Naive thymus-derived CD4-positive, alpha-beta T cell (primary cell): ENCODE results near the gene ST6GALNAC3. TPM values are rescaled to one million over a fixed set of nuclear protein-coding genes. Genes with fewer than 3 reads are reported as not detected.
"Not testable (repeated sequence)": the region's sequence is repeated elsewhere in the genome, so short reads cannot be mapped to it uniquely, and the experiment has no call there.

Experiments
- ATAC-seq: fragments of 150-1000 bp; cut with Tn5 transposase; 2 replicates; pipeline ENCODE4 v1.10.0; 2021; ENCODE audit warnings: mild to moderate bottlenecking, moderate library complexity
- CTCF ChIA-PET: fragments of 350-600 bp; sonication (Branson Sonifier 250); formaldehyde crosslinking; loops from one replicate; lab custom pipeline; 2021; ENCODE audit warnings: antibody characterized with exemption; lab: Charles Lee
- POLR2A ChIA-PET: fragments of 350-600 bp; sonication (Branson Sonifier 250); formaldehyde crosslinking; loops from one replicate; lab custom pipeline; 2021; ENCODE audit warnings: antibody characterized with exemption, inconsistent platforms; lab: Charles Lee
- DNase-seq, 9 donors: peaks; one replicate each; pipeline versions ENCODE4 v3.0.0 to v3.0.0-alpha.2; 2020 to 2022; ENCODE audit warnings: mixed read lengths in 1 of 9
- H3K27ac ChIP-seq: one replicate; pipeline ENCODE4 v1.7.0; 2013; ENCODE audit warnings: mild to moderate bottlenecking, low read depth, low read length, moderate library complexity
- H3K27me3 ChIP-seq, 2 donors: one replicate each; pipeline ENCODE4 v1.7.0; 2013; ENCODE audit warnings: low read length in 2 of 2, mild to moderate bottlenecking in 2 of 2, moderate library complexity in 2 of 2; ENCODE audit not compliant: control insufficient read depth in 2 of 2, insufficient read depth in 2 of 2
- H3K36me3 ChIP-seq, 3 experiments: 1 replicate in 2 of 3; 2 replicates in 1 of 3; pipeline ENCODE4 v1.7.0; 2013; ENCODE audit warnings: low read length in 3 of 3, mild to moderate bottlenecking in 3 of 3, moderate library complexity in 1 of 3; ENCODE audit not compliant: insufficient read depth in 3 of 3, control insufficient read depth in 2 of 3
- H3K4me1 ChIP-seq, 2 donors: one replicate each; pipeline ENCODE4 v1.7.0; 2013; ENCODE audit warnings: low read length in 2 of 2, mild to moderate bottlenecking in 2 of 2, moderate library complexity in 1 of 2; ENCODE audit not compliant: control insufficient read depth in 2 of 2, insufficient read depth in 2 of 2
- H3K4me3 ChIP-seq: 2 replicates; pipeline ENCODE4 v1.7.0; 2013; ENCODE audit warnings: mild to moderate bottlenecking, low read length
- H3K9me3 ChIP-seq, 3 experiments: 1 replicate in 2 of 3; 2 replicates in 1 of 3; pipeline ENCODE4 v1.7.0; 2013; ENCODE audit warnings: low read length in 3 of 3; ENCODE audit not compliant: control insufficient read depth in 2 of 3
- H3K27ac Mint-ChIP-seq, 9 donors: one replicate each; pipeline ENCODE4 v1.8.0; 2020 to 2022; ENCODE audit warnings: mixed read lengths in 9 of 9, mild to moderate bottlenecking in 8 of 9, moderate library complexity in 5 of 9, inconsistent platforms in 2 of 9
- H3K27me3 Mint-ChIP-seq, 5 donors: one replicate each; pipeline ENCODE4 v1.8.0; 2021 to 2022; ENCODE audit warnings: mixed read lengths in 5 of 5, mild to moderate bottlenecking in 1 of 5
- H3K36me3 Mint-ChIP-seq, 5 donors: one replicate each; pipeline ENCODE4 v1.8.0; 2020 to 2022; ENCODE audit warnings: mixed read lengths in 5 of 5, mild to moderate bottlenecking in 3 of 5, inconsistent platforms in 1 of 5
- H3K4me1 Mint-ChIP-seq, 7 donors: one replicate each; pipeline ENCODE4 v1.8.0; 2020 to 2022; ENCODE audit warnings: mixed read lengths in 7 of 7, mild to moderate bottlenecking in 3 of 7, inconsistent platforms in 1 of 7
- H3K4me3 Mint-ChIP-seq, 10 donors: one replicate each; pipeline ENCODE4 v1.8.0; 2020 to 2022; ENCODE audit warnings: mild to moderate bottlenecking in 10 of 10, mixed read lengths in 10 of 10, moderate library complexity in 6 of 10, inconsistent platforms in 2 of 10
- H3K9me3 Mint-ChIP-seq, 11 donors: one replicate each; pipeline ENCODE4 v1.8.0; 2020 to 2022; ENCODE audit warnings: mixed read lengths in 11 of 11, mild to moderate bottlenecking in 4 of 11, inconsistent platforms in 1 of 11, moderate library complexity in 1 of 11
- intact Hi-C, 2 donors: fragments of 100-400 bp; cut with micrococcal nuclease; formaldehyde crosslinking; loops; one replicate each; pipeline ENCODE4 v1.15.1; 2023
- polyA plus RNA-seq, 2 donors: library from polyadenylated mRNA; unstranded; fragments of 300-500 nt; fragmentation: Illumina TruSeq; gene quantifications; one replicate each; pipeline ENCODE4 v1.2.3, GENCODE V29; 2021
- total RNA-seq, 6 experiments: library from RNA in 5 of 6; stranded (reverse) in 5 of 6; gene quantifications; 1 replicate in 5 of 6; 2 replicates in 1 of 6; pipeline ENCODE4 v1.2.3 and lab custom pipeline; 2021 to 2026

ST6GALNAC3 gene
- total and polyA plus RNA-seq, 7 experiments from 2014 or later = 0.17 to 4.8 (median 2.1) TPM; not detected in 1

DNA sequence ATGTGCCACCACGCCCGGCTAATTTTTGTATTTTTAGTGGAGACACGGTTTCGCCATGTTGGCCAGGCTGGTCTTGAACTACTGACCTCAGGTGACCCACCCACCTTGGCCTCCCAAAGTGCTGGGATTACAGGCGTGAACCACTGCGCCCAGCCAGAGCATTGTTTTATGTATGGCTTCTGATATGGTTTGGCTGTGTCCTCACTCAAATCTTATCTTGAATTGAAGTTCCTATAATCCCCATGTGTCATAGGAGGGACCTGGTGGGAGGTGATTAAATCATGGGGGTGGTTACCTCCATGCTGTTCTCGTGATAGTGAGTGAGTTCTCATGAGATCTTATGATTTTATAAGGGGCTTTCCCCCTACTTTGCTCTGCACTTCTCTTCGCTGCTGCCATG is 22.5 kb downstream of the ST6GALNAC3 start:
- H3K9me3 Mint-ChIP-seq, CTCF ChIA-PET: not testable (repeated sequence)
- peaks cover 0 to 12% (median 0%) of the 10 kb centered on the region in 7 donors for H3K4me1 Mint-ChIP-seq

DNA sequence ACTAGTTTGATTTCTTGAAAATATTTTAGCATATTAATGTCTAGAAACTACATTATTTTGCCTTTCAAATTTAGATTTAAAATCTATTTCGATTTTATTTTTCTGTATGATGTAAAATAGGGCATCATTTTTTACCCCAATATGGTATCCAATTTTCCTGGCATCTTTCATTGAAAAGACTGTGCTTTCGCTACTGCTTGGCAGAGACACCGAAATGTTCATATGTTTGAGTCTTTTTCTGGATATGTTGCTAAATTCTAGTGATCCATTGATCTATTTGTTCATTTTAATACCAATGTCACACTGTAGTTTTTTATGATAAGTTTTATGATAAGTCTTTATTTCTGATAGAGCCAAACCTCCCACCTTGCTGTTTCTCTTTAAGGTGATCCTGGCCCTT is 24.3 kb downstream of the ST6GALNAC3 start:
- no peaks in the 10 kb centered on the region for H3K4me1 ChIP-seq
- ChIA-PET POLR2A (no interaction called here), CTCF (no interaction called here)
- ATAC-seq (no peak), DNase-seq (no peak)
- peaks cover 0 to 7% (median 1%) of the 10 kb centered on the region in 5 donors for H3K27me3 Mint-ChIP-seq
- intact Hi-C loops = loop anchor here in 1 of 2 donors (5.0 kb wide), 1 partner anchor 107 kb away; no protein-coding TSS in a partner anchor
- no peak overlapping the region for H3K4me3 Mint-ChIP-seq
- no peak overlapping the region for H3K27ac ChIP-seq
- H3K4me1 Mint-ChIP-seq = peaks cover 0 to 29% (median 2%) of the 10 kb centered on the region in 7 donors
- H3K4me3 ChIP-seq = no peak overlapping the region
- H3K9me3 ChIP-seq = no peaks in the 10 kb centered on the region
- no peaks in the 10 kb centered on the region for H3K9me3 Mint-ChIP-seq
- H3K27ac Mint-ChIP-seq = no peak overlapping the region
- no peaks in the 10 kb centered on the region for H3K36me3 ChIP-seq
- no peaks in the 10 kb centered on the region for H3K27me3 ChIP-seq
- H3K36me3 Mint-ChIP-seq = peaks cover 0 to 3% (median 0%) of the 10 kb centered on the region in 5 donors

More for the DNA sequence above, 22.5 kb downstream of the ST6GALNAC3 start:
- DNase-seq, H3K4me1 ChIP-seq, H3K27ac ChIP-seq, H3K4me3 Mint-ChIP-seq, H3K9me3 ChIP-seq, H3K36me3 Mint-ChIP-seq, H3K4me3 ChIP-seq, H3K27ac Mint-ChIP-seq, H3K36me3 ChIP-seq, POLR2A ChIA-PET, ATAC-seq, H3K27me3 ChIP-seq, H3K27me3 Mint-ChIP-seq: not testable (repeated sequence)
- intact Hi-C loops = loop anchor here in 1 of 2 donors (5.0 kb wide), 1 partner anchor 105 kb away; no protein-coding TSS in a partner anchor

GRCh38 chr1:76101548-76101947 is 27.0 kb downstream of the ST6GALNAC3 start:
- Mint-ChIP-seq H3K36me3 (peaks cover 0 to 3% (median 0%) of the 10 kb centered on the region in 5 donors), H3K4me3 (no peak overlapping the region), H3K4me1 (peaks cover 0 to 34% (median 5%) of the 10 kb centered on the region in 7 donors), H3K27me3 (peaks cover 3 to 14% (median 5%) of the 10 kb centered on the region in 5 donors), H3K9me3 (no peaks in the 10 kb centered on the region), H3K27ac (no peak overlapping the region)
- no peaks in the 10 kb centered on the region for H3K27me3 ChIP-seq
- CTCF ChIA-PET = no interaction called here
- no peaks in the 10 kb centered on the region for H3K9me3 ChIP-seq
- intact Hi-C loops = no loop called here
- DNase-seq = no peak
- H3K4me3 ChIP-seq = no peak overlapping the region
- POLR2A ChIA-PET = no interaction called here
- H3K4me1 ChIP-seq = no peaks in the 10 kb centered on the region
- no peak overlapping the region for H3K27ac ChIP-seq
- no peak for ATAC-seq
- H3K36me3 ChIP-seq = no peaks in the 10 kb centered on the region

- no peaks in the 10 kb centered on the region for H3K9me3 Mint-ChIP-seq
- Histone ChIP-seq H3K36me3 (no peaks in the 10 kb centered on the region), H3K9me3 (no peaks in the 10 kb centered on the region), H3K4me3 (no peak overlapping the region), H3K4me1 (no peaks in the 10 kb centered on the region), H3K27me3 (no peaks in the 10 kb centered on the region), H3K27ac (no peak overlapping the region)
- POLR2A ChIA-PET = no interaction called here
- CTCF ChIA-PET = no interaction called here
- peaks cover 4 to 14% (median 7%) of the 10 kb centered on the region in 5 donors for H3K27me3 Mint-ChIP-seq
- H3K4me1 Mint-ChIP-seq = peaks cover 0 to 34% (median 5%) of the 10 kb centered on the region in 7 donors
- DNase-seq = no peak
- H3K4me3 Mint-ChIP-seq = no peak overlapping the region
- intact Hi-C loops = no loop called here
- H3K36me3 Mint-ChIP-seq = peaks cover 0 to 3% (median 0%) of the 10 kb centered on the region in 5 donors
- no peak overlapping the region for H3K27ac Mint-ChIP-seq
- no peak for ATAC-seq
Observed at GRCh38 chr1:76102046-76102445, 27.5 kb downstream of the ST6GALNAC3 start.

- ChIA-PET POLR2A (no interaction called here), CTCF (no interaction called here)
- intact Hi-C loops = no loop called here
- Histone ChIP-seq H3K9me3 (no peaks in the 10 kb centered on the region), H3K4me3 (no peak overlapping the region), H3K36me3 (no peaks in the 10 kb centered on the region), H3K27ac (no peak overlapping the region), H3K27me3 (no peaks in the 10 kb centered on the region), H3K4me1 (no peaks in the 10 kb centered on the region)
- ATAC-seq (no peak), DNase-seq (no peak)
- no peak overlapping the region for H3K27ac Mint-ChIP-seq
- peaks cover 4 to 17% (median 7%) of the 10 kb centered on the region in 5 donors for H3K27me3 Mint-ChIP-seq
- H3K36me3 Mint-ChIP-seq = peaks cover 0 to 5% (median 0%) of the 10 kb centered on the region in 5 donors
- H3K9me3 Mint-ChIP-seq = no peaks in the 10 kb centered on the region
- no peak overlapping the region for H3K4me3 Mint-ChIP-seq
- H3K4me1 Mint-ChIP-seq = peaks cover 0 to 34% (median 5%) of the 10 kb centered on the region in 7 donors
Observed at GRCh38 chr1:76103034-76103433, 28.5 kb downstream of the ST6GALNAC3 start.

GRCh38 chr1:76105372-76105771 is 30.8 kb downstream of the ST6GALNAC3 start:
- H3K9me3 ChIP-seq = no peaks in the 10 kb centered on the region
- Mint-ChIP-seq H3K36me3 (peaks cover 0 to 5% (median 0%) of the 10 kb centered on the region in 5 donors), H3K27ac (no peak overlapping the region), H3K4me3 (no peak overlapping the region), H3K9me3 (no peaks in the 10 kb centered on the region), H3K27me3 (peaks cover 4 to 23% (median 12%) of the 10 kb centered on the region in 5 donors), H3K4me1 (peaks cover 0 to 34% (median 5%) of the 10 kb centered on the region in 7 donors)
- no peak overlapping the region for H3K27ac ChIP-seq
- ChIA-PET CTCF (no interaction called here), POLR2A (no interaction called here)
- H3K27me3 ChIP-seq = no peaks in the 10 kb centered on the region
- H3K4me1 ChIP-seq = no peaks in the 10 kb centered on the region
- ATAC-seq (peak; percentile 67), DNase-seq (no peak)
- intact Hi-C loops = no loop called here
- no peaks in the 10 kb centered on the region for H3K36me3 ChIP-seq
- no peak overlapping the region for H3K4me3 ChIP-seq

DNA sequence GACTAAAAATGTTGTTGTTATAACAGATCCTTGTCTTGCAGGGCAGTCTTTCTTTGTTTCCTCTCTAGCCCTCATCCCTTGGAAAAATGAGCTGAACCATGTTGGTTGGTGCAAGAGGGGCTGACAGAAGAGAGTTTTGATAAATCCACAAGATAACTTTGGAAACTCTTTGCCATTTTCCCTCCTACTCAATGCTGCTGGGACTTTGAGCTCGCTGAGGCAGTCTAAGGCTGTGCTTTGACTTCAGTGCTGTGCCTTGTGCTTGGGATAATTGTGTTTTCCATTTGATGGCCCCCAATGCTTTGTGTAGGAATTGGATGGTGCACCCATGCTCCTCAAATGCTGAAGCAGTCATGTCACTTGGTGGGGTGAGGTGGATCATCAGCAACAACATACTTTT is 31.7 kb downstream of the ST6GALNAC3 start:
- Mint-ChIP-seq H3K36me3 (peaks cover 0 to 8% (median 0%) of the 10 kb centered on the region in 5 donors), H3K27me3 (peaks cover 4 to 23% (median 14%) of the 10 kb centered on the region in 5 donors), H3K4me1 (peaks cover 0 to 30% (median 5%) of the 10 kb centered on the region in 7 donors), H3K9me3 (peaks cover 0 to 6% (median 0%) of the 10 kb centered on the region in 11 donors), H3K27ac (no peak overlapping the region), H3K4me3 (no peak overlapping the region)
- DNase-seq = no peak
- H3K27me3 ChIP-seq = no peaks in the 10 kb centered on the region
- ChIA-PET POLR2A (no interaction called here), CTCF (no interaction called here)
- H3K27ac ChIP-seq = no peak overlapping the region
- intact Hi-C loops = no loop called here
- H3K4me1 ChIP-seq = no peaks in the 10 kb centered on the region
- no peak for ATAC-seq
- no peaks in the 10 kb centered on the region for H3K36me3 ChIP-seq
- no peak overlapping the region for H3K4me3 ChIP-seq
- H3K9me3 ChIP-seq = no peaks in the 10 kb centered on the region
